SK-N-SH (cell line): ENCODE data around the gene MPP3.

Experiments used
- CTCF ChIP-seq: fragments of 200-600 bp; sonication (generic); IDR thresholded peaks from 2 replicates; pipeline ENCODE4 v1.6.1; 2017; ENCODE audit warnings: antibody characterized with exemption, mild to moderate bottlenecking, moderate library complexity
- NFIC ChIP-seq: IDR thresholded peaks from 2 replicates; pipeline ENCODE4 v1.4.0; 2012; ENCODE audit warnings: borderline replicate concordance
- PBX3 ChIP-seq: IDR thresholded peaks from 2 replicates; pipeline ENCODE4; 2012
- POLR2AphosphoS5 ChIP-seq: IDR thresholded peaks from 2 replicates; pipeline ENCODE4 v1.6.1; 2012; ENCODE audit warnings: low read depth, low read length
- RAD21 ChIP-seq: IDR thresholded peaks from 2 replicates; pipeline ENCODE4 v1.6.1; 2012; ENCODE audit warnings: mild to moderate bottlenecking, low read length
- RCOR1 ChIP-seq: fragments of 150-350 bp; IDR thresholded peaks from 2 replicates; pipeline ENCODE4 v1.6.1; 2017; ENCODE audit warnings: antibody characterized with exemption, low read length
- TCF12 ChIP-seq: IDR thresholded peaks from 2 replicates; pipeline ENCODE4 v1.4.0; 2012
- USF1 ChIP-seq: IDR thresholded peaks from 2 replicates; pipeline ENCODE4 v1.4.0; 2012; ENCODE audit warnings: low read depth, borderline replicate concordance
- YY1 ChIP-seq: IDR thresholded peaks from 2 replicates; pipeline ENCODE4 v1.4.0; 2012; ENCODE audit warnings: low read depth, mild to moderate bottlenecking

- TF ChIP-seq YY1, result peak; percentile 41; the same call in 1 of the 2 replicates
- no peak for TF ChIP-seq CTCF
- TF ChIP-seq POLR2AphosphoS5, result no peak
- TF ChIP-seq TCF12, result no peak
- TF ChIP-seq RAD21, result no peak
- peak; percentile 23; the same call in 1 of the 2 replicates for TF ChIP-seq NFIC
- TF ChIP-seq PBX3, result no peak
- 0 out of 2 replicates have a peak, but pooled peaks have one; percentile 37 for TF ChIP-seq RCOR1
- no peak for TF ChIP-seq USF1
These were observed 41.4 kb downstream of the MPP3 start for GRCh38 chr17:43791589-43791988.
